EH (cell line): Measurements from ENCODE around the gene MBD5.

Experiments
- DNase-seq: peaks from one replicate; pipeline ENCODE4 v3.0.0-alpha.2; 2015; ENCODE audit warnings: low read depth

Gene MBD5

DNA sequence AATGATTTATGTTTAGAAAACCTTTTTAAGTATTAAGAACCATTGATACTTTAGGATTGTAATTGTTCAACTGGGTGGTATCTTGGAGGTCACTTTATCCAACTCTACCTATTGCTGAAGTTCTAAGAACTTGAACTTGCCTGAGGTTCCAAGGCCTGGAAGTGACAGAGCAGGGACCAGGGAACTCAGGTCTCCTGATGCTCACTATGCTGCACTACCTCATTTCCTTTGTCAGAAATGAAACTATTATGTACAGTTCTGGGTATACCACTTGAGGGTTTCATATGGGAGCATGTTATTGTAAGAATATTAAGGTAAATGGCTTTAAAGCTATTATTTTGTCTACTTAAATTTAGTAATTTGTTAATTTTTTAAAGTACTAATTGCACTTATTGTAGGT lies 3.0 kb downstream of the MBD5 start:
- DNase-seq = no peak

DNA sequence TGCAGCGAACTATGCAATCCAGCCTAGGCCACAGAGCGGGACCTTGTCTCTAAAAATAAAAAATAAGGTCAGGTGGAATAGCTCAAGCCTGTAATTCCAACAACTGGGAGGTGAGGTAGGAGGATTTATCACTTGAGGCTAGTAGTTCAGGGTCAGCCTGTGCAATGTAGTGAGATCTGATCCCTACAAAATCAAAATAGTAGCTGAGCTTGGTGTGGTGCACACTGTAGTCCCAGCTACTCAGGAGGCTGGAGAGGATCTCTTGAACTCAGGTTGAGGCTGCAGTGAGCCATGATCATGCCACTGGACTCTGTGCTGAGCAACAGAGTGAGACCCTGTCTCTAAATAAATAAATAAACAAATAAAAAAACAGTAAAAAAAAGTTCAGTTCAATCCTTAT lies 5.7 kb downstream of the MBD5 start:
- no peak for DNase-seq

DNA sequence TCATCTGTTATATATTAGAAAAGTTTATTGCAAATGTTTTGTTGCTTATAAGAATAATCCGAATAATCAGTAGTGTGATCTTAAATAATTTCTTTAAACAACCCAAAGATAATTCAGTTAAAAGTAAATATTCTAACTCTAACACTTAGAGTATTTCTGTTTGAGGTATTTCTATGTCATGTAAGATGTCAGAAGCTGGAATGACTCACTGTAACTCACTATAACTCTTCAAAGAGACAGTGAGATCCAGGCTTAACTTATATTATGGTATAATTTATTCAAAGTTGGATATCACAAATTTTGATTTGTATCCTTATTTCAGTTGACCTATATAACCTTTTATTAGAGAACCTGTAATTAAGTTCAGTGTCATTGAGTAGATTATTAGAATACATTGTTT lies 6.9 kb downstream of the MBD5 start:
- peak; percentile 9 for DNase-seq

DNA sequence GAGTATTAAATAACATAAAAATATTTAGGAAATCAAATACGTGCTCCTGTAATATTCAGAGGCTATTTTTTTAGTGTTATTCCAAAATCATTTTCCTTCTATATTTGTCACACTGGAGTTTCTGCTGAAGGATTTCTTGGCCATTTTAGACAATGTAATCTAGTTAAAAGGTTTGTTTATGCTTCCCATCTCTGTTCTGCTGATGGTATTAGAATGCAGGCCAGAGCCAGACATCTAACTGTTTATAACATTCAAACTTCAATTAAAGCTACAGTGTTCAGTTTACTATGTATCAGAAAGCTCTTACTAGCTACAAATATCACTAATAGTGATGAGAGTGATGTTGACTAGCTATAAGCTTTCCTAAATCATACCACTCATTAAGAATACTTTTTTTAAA lies 7.9 kb downstream of the MBD5 start:
- DNase-seq = no peak

DNA sequence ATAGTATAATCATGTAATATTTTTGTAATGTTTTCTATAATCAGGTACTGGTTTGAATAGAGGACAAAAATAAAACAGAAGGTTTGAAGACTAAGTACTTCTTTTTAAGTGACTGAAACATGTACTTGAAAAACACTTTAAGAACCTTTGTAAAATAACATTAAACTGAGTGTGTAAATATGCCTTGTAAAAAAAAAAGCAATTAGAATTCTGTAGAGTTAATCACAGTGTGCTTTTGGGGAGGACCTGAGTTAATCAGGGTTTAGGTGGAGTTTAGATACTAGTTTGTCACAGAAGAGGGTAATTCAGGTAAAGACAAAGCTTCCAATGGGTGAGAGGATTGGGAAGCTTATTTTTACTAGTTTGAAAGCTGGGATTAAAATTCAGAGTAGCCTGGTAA lies 10.3 kb downstream of the MBD5 start:
- no peak for DNase-seq

DNA sequence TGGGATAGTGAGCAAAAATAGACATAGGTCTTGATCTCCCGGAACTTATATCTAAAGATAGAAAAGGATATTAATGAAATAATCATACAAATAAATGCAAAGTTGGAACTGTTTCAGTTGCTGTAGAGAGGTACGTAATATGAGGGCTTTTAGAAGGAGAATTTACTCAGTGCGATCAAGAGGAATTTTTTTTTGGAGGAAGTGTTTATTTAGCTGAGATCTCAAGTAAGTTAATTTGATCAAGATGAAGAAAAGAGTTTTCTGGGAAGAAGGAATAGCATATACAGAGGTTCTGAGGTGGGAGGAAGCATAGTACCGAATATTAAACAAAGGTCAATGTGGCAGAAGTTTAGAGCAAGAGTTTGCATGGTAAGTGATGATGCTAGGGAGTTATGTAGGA lies 11.3 kb downstream of the MBD5 start:
- DNase-seq = no peak

DNA sequence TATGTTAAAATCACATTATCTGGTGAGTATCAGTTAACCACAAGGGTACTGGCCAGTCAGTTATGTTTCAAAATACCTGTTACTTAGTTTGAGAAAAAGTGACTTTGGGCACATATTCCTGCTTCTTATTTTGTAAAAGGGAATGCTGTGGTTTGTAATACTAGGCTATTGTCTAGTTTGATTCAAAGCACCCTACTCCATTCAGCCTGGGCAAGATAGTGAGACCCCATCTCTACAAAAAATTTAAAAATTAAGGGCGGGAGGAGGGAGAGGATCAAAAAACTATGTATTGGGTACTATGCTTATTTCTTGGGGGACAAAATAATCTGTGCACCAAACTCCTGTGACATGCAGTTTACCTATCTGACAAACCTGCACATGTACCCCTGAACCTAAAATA lies 18.9 kb downstream of the MBD5 start:
- DNase-seq = no peak

DNA sequence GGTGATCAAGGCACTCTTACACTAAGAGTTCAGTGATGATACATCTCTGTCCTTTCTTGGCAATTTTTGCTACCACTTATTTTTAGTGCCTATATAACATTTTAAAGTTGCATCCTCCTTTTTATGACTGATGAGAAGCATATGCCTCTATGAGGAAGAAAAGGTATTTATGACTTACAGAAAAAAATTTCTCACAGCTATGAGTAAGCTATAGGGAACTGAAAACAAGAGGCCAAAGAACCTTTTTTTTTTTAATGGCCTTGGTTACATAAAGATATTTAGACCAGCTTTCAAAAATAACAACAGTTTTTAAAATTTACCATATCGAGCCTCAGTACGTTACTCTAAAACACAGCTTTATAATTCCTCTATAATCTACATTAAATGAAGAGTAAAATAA lies 21.3 kb downstream of the MBD5 start:
- peak; percentile 51 for DNase-seq

DNA sequence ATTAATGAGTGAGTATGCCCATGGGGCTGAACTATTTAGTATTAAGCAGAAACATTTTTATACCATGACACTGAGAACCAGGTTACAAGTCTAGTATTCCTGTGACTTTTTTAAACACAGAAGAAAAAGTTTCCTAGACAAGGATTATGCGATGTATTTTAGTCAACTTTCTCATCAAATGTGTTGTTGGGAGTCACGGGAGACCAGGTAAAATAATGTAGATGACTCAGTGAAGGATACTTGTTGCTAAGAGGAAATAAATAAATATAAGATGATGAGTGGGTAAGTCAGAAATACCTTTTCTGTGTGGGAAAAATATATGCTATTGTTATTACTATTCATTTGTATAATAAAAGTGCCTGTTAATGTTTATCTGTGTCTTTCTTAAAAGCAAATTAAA lies 23.4 kb downstream of the MBD5 start:
- DNase-seq = no peak

DNA sequence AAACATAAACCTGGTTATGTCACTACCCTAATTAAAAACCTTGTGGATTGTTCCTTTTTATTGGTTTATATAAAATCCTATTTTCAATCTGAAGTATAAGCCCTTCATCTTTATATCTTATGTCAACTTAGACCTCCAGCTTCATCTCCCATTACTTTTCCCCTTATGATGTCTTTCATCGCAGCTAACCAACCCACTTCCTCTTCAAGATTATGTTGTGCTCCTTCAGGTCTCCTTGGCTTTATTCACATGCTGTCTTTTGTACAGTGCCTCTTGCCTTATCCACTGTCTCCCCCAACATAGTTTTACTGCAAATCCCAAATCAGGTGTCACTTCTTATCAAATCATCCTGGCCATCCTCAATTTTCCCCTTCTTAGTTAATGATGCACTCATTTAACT lies 25.9 kb downstream of the MBD5 start:
- DNase-seq = no peak

DNA sequence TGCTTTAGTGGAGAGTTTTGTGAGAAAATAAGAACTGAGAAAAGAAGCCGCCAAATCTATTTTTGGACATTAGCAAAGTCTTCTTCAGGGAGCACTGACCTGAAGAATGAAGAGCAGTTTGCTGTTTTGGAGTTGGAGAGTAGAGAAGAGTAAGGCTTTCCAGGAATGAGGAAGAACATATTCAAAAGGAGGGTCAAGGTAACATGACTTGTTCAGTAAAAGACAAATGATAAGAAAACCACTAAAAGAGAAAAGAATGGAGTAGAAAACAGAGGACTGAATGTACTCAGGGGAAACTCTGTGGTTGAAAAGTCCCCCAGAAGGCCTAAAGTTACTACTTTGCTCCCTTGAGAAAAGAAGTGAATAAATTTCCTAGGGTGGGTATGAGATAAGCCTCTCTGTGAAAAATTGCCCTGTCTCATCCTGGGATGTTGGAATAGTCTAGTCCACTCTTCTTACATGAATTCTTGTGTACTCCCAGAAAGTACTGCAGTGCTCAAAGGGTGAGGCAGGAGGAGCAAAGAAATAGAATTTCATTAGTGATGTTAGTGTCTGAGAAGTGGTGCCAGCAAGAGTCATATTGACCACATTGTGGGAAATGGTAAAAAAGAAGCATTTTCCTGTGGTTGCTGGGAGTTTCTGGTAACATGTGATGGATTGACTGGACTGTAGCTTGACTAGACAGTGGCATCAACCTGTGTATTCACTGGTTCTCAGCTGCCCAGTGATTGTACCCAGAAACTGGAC lies 27.8 kb downstream of the MBD5 start:
- DNase-seq = peak; percentile 20

DNA sequence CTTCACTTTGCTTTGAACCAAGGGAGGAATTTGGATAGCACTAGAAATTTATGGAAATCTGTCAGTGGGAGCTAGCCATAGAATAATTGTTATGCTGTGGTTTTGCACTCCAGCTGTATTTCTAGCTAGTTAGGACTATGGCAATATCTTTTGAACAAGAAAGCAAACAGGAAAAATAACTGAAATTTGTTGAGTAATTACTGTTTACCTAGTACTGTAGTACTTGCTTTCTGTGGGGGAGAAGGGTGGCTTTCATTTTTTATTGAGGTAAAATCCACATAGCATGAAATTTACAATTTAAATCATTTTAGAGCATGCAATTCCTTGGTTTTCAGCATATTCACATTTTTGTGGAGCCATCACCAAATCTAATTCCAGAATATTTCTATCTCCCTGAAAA lies 28.4 kb downstream of the MBD5 start:
- no peak for DNase-seq

DNA sequence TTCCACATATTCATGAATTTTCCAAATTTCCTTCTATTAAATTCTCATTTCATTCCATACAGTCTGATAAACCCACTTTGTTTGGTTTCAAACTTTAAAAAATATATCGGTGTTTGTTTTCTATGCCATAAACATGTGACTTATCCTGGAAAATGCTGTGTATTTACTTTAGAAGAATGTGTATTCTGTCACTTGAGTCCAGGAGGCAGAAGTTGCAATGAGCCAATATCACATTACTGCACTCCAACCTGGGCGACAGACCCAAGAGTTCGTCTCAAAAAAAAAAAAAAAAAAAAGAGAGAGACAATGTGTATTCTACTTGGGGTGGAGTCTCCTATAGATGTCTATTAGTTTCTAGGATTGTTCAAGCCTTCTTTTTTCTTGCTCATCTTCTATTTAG lies 31.8 kb downstream of the MBD5 start:
- no peak for DNase-seq

DNA sequence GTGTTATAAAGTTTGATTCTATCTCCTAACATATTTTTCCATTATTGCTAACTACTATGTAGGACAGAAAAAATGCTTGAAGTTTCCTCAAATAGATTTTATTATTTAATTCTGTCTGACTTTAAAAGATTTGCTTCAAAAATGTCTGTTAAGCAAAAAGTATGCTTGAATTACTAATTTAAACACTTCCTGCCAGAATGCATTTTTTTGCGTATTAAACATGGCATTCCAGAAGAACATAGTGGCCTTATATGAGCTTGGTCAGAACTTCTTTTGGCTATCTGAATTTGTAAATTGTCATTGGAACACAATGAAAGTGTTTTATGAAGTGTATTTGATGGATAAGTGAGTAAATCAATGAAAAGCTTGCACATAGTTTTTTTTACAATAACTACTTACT lies 37.8 kb downstream of the MBD5 start:
- DNase-seq = peak; percentile 70

DNA sequence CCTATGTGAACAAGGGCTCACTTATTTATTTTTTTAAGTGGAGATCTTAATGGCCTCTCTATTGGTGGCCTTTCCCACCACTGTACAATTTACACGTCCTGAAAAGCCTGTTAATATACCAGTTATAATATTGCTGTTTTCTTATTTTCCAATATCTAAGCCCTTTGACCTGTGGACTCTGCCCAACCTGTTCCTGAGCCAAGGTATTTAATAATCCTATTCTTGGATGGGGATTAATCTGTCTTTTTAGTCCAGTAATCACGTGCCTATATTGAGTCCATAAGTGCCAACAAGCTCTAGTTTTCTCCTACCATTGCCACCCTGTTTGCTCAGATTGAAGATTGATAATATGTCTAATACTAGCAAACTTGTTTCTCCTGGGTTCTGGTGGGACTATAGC lies 42.7 kb downstream of the MBD5 start:
- no peak for DNase-seq

DNA sequence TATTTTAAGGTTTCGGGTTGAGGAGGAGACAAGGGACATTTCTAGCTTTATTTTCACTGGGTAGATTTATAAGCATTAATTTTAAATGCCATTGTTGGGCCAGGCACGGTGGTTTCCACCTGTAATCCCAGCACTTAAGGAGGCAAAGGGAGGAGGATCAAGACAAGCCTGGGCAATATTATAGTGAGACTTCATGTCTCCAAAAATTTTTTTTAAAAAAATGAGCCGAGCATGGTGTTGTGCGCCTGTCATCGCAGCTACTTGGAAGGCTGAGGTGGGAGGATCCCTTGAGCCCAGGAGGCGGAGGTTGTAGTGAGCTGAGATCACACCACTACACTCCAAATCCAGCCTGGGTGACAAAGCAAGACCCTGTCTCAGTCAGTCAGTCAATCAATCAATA lies 45.0 kb downstream of the MBD5 start:
- no peak for DNase-seq

DNA sequence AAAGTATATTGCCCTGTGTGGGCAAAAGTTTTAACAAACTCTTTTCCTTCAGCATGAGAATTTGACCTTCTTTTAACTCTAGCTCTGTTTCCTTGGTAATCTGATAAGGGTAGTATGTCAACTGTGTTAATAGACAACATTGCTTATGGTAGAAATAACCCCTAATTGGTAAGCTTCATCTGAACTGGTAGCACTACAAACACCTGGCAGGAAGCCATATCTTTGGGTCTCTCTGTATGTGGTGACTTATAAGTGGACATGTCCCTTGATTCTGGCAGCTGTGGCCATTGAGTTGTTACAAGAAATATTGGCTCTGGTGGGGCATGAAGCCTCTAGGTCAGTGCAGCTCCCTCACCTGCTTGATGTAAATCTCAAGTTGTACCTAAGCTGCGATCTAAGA lies 46.9 kb downstream of the MBD5 start:
- DNase-seq = no peak

DNA sequence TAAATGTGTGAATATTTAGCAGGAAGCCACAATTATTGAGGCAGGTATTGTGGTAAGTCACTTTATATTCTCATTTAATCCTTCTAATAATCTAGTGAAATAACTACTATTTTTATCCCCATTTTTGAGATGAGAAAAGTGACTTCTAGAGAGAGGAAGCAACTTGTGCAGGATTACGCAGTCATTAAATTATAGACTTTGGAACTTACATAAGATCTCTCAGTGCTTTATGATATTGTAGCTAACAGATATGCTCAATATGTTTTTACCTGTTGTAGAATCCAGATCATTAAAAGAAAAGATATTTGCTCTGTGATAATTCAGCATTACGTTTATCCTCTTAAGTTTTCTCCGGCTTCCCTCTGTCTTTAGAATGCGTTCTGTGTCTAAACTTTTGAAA lies 50.5 kb downstream of the MBD5 start:
- no peak for DNase-seq

DNA sequence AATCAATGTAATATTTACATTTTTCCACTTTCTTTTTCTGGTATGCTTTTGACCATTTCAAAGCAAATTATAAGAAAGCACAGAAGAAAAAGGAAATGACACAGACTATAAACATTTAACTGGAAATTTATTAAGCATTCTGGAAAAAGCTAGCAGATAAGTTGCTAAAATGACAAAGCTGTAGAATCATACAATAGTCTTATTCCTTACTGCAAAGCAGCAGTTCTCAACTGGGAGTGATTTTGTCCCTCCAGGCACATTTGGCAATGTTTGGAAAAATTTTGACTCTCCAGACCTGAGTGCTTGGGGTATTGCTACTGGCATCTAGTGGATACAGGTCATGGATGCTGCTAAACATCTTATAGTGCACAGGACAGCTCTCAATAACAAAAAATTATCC lies 75.1 kb downstream of the MBD5 start:
- DNase-seq = peak; percentile 57

DNA sequence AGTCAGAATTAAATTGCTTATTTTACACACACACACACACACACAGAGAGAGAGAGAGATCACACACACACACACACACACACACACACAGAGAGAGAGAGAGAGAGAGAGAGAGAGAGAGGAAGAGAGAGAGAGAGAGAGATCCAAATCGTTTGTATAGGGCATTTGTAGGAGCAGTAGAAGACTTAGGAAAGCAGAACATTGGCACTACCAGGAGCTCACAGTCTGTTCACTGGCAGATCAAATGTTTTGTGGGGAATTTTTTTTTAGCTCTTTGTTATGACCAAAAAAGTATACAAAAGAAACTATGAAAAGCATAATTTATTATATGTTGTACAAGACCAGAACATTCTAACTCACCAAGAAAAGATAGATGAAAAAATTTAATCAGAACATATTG lies 81.8 kb downstream of the MBD5 start:
- DNase-seq = no peak

DNA sequence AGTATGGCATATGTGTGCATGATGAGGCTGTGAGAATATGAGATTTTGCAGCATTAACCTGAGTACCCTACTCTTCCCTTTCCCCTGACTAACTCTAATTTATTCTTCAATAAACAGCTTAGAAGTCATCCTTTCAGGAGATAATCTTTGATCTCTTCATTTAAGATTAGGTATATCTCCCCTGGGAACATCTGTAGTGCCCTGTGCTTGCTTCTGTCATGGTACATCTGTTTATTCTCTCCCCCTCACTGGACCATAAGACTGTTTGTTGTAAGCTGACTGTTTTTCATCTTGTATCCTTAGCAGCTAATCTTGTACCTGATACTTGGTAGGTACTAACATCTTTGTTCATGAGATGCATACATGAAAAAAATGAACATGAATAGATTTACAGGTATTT lies 83.1 kb downstream of the MBD5 start:
- DNase-seq = no peak

DNA sequence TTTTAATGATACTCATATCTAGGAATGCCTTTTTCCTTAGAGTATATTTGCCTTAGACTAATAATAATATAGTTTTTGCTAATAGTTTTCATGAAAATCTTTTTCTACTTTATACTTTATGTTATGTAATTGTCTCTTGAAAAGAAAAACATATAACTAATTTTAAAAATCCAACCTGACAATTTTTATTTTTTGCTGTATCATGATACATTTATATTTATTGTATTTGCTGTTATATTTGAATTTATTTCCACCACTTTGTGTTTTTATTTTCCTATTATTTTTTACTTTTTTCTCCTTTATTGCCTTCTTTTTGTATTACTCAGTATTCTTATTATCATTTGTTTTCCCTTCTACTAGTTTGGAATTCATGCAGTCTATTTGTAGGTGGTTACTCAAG lies 85.4 kb downstream of the MBD5 start:
- no peak for DNase-seq

DNA sequence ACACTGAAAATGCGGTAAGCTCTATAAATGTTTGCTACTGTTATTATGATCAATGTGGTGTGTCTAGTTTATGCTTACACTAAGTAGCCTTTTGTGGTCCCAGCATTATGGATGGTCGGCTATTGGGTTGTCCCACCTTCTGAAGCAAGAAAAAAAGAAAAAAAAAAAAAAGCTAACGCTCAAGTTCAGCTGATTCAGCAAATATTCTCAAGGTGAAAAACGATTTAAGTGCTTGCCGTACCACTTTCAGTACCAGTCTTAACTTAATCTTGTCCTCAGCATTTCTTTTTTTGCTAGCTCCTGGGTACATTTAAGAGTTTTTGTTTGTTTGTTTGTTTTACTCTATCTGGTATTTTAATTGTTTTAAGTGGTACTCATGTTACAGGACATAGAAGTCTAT lies 87.5 kb downstream of the MBD5 start:
- DNase-seq = no peak

DNA sequence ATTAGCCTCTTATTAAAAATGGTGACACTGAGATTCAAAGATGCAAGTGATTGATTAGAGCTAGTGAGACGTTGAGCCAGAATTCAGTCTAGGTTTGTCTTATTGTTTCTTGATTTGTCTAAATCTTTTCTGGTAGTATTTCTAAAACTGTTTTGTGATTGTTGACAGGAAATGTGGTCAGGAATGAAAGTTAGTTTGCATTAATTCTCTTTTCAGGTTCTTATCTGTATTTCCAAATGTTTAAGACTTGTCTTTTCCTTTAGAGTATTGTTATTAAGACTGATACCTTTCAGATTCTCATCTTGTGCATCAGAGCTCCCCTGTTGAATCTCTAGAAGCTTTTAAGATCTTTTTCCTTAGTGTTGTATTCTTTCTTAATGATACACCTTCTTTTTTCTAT lies 89.3 kb downstream of the MBD5 start:
- DNase-seq = no peak

DNA sequence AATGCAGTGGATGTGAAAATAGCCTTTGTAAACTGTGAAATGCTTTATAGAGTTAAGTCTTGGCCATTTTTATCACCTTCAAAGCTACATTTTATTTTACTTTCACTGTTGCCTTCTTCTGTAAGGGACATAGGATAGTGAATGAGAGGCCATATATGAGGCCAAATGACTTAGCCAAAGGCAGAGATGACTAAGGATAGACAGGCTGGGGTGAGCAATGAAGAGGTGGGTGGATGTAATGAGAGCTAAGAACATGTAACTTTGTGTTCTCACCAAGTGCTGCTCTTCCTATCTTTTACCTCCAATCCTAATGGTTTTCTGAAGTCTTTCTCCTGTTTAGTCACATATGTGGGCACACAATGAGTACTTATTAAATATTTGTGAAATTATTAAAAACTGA lies 101.9 kb downstream of the MBD5 start:
- DNase-seq = peak; percentile 38
